H1 (cell line): Measurements from ENCODE around the gene ICAM5. TPM values are rescaled to one million over a fixed set of nuclear protein-coding genes. Genes with fewer than 3 reads are reported as not detected.

ENCODE experiments used
- CTCF ChIA-PET: fragments of 300-600 bp; sonication (Branson Sonifier 250); formaldehyde crosslinking; loops from one replicate; lab custom pipeline; 2021; ENCODE audit not compliant: partially characterized antibody; lab: Charles Lee
- POLR2A ChIA-PET: fragments of 300-600 bp; sonication (Branson Sonifier 250); formaldehyde crosslinking; loops from one replicate; lab custom pipeline; 2021; ENCODE audit warnings: inconsistent platforms; ENCODE audit not compliant: partially characterized antibody; lab: Charles Lee
- DNase-seq, 2 experiments: peaks; one replicate each; pipeline versions ENCODE4 v3.0.0 to v3.0.0-alpha.2; 2010 to 2022; ENCODE audit warnings: low spot score in 2 of 2, low read depth in 1 of 2, mixed read lengths in 1 of 2
- FAIRE-seq: peaks from 2 replicates; lab custom pipeline; 2011; peaks lifted over from hg19 to GRCh38; lab: Jason Lieb, UNC
- H2AFZ ChIP-seq: 2 replicates; pipeline ENCODE4 v1.8.1; 2012; ENCODE audit warnings: low read length, inconsistent platforms
- H2AK5ac ChIP-seq: 2 replicates; pipeline ENCODE4 v1.6.1; 2013; ENCODE audit warnings: low read depth, low read length
- H2BK120ac ChIP-seq: replicated peaks from 2 replicates; pipeline ENCODE3; 2013; ENCODE audit warnings: low read depth, low read length, inconsistent platforms
- H2BK12ac ChIP-seq: 2 replicates; pipeline ENCODE4 v1.6.1; 2013; ENCODE audit warnings: low read depth, low read length
- H2BK15ac ChIP-seq: 2 replicates; pipeline ENCODE4 v1.6.1; 2013; ENCODE audit warnings: low read length
- H2BK20ac ChIP-seq: 2 replicates; pipeline ENCODE4 v1.6.1; 2013; ENCODE audit warnings: low read length
- H2BK5ac ChIP-seq: 2 replicates; pipeline ENCODE4 v1.6.1; 2013; ENCODE audit warnings: low read depth, low read length
- H3K14ac ChIP-seq: 2 replicates; pipeline ENCODE4 v1.6.1; 2013; ENCODE audit warnings: inconsistent platforms; ENCODE audit not compliant: insufficient read length
- H3K18ac ChIP-seq: 2 replicates; pipeline ENCODE4 v1.6.1; 2013; ENCODE audit warnings: low read length; ENCODE audit errors: extremely low read depth
- H3K23ac ChIP-seq: 2 replicates; pipeline ENCODE4 v1.6.1; 2013; ENCODE audit warnings: inconsistent platforms; ENCODE audit not compliant: insufficient read length
- H3K23me2 ChIP-seq: 2 replicates; pipeline ENCODE4 v1.6.1; 2013; ENCODE audit warnings: low read depth, low read length
- H3K27ac ChIP-seq: 2 replicates; pipeline ENCODE4 v1.6.1; 2011; ENCODE audit warnings: low read depth, low read length, inconsistent platforms
- H3K27me3 ChIP-seq, 4 experiments: replicated peaks in 1 of 4; 1 replicate in 1 of 4; 2 replicates in 3 of 4; pipeline versions ENCODE4 v1.6.1 to v1.8.1; 2011 to 2013; ENCODE audit warnings: low read length in 3 of 4, mild to moderate bottlenecking in 3 of 4, inconsistent platforms in 2 of 4, mixed read lengths in 2 of 4, moderate library complexity in 1 of 4; ENCODE audit not compliant: control insufficient read depth in 3 of 4, insufficient read depth in 3 of 4; ENCODE audit errors: extremely low read depth in 1 of 4
- H3K36me3 ChIP-seq, 4 experiments: 2 replicates each; pipeline versions ENCODE4 v1.6.1 to v1.8.1; 2011 to 2013; ENCODE audit warnings: mild to moderate bottlenecking in 4 of 4, low read length in 3 of 4, moderate library complexity in 2 of 4, control low read depth in 1 of 4, inconsistent platforms in 1 of 4; ENCODE audit not compliant: insufficient read depth in 4 of 4, control insufficient read depth in 2 of 4
- H3K4ac ChIP-seq: replicated peaks from 2 replicates; pipeline ENCODE3; 2013; ENCODE audit warnings: low read length, low read depth, mixed read lengths, inconsistent platforms; ENCODE audit not compliant: insufficient read length
- H3K4me1 ChIP-seq, 4 experiments: replicated peaks in 1 of 4; 1 replicate in 1 of 4; 2 replicates in 3 of 4; pipeline versions ENCODE4 v1.6.1 to v1.8.1; 2011 to 2013; ENCODE audit warnings: low read length in 3 of 4, inconsistent platforms in 2 of 4, mixed read lengths in 1 of 4; ENCODE audit not compliant: insufficient read depth in 4 of 4, control insufficient read depth in 3 of 4
- H3K4me2 ChIP-seq, 2 experiments: 2 replicates each; pipeline versions ENCODE4 v1.6.1 to v1.8.1; 2011 to 2013; ENCODE audit warnings: low read depth in 2 of 2, low read length in 2 of 2, control low read depth in 1 of 2, inconsistent platforms in 1 of 2, mild to moderate bottlenecking in 1 of 2; ENCODE audit not compliant: insufficient read depth in 1 of 2
- H3K4me3 ChIP-seq, 4 experiments: fragments of 200-600, 300-600 bp in 1 of 4; sonication (generic), shearing (Covaris generic), sonication (Bioruptor Twin) in 1 of 4; 2 replicates each; pipeline versions ENCODE4 v1.5.1 to v1.8.1; 2011 to 2016; ENCODE audit warnings: low read length in 4 of 4, low read depth in 3 of 4, control low read depth in 2 of 4, inconsistent platforms in 2 of 4, mild to moderate bottlenecking in 2 of 4, mixed read lengths in 1 of 4, moderate library complexity in 1 of 4; ENCODE audit not compliant: insufficient read depth in 2 of 4; ENCODE audit errors: extremely low read depth in 1 of 4
- H3K56ac ChIP-seq: replicated peaks from 2 replicates; pipeline ENCODE3; 2013; ENCODE audit warnings: low read depth, mild to moderate bottlenecking, mixed read lengths, low read length, inconsistent platforms; ENCODE audit not compliant: insufficient read length
- H3K79me1 ChIP-seq: 2 replicates; pipeline ENCODE4 v1.6.1; 2013; ENCODE audit warnings: low read depth, low read length, control low read depth
- H3K79me2 ChIP-seq, 2 experiments: 2 replicates each; pipeline versions ENCODE4 v1.6.1 to v1.8.1; 2012 to 2013; ENCODE audit warnings: low read length in 2 of 2, mild to moderate bottlenecking in 2 of 2, inconsistent platforms in 1 of 2; ENCODE audit not compliant: insufficient read depth in 2 of 2, control insufficient read depth in 1 of 2
- H3K9ac ChIP-seq, 4 experiments: replicated peaks in 1 of 4; 1 replicate in 1 of 4; 2 replicates in 3 of 4; pipeline versions ENCODE4 v1.6.1 to v1.8.1; 2011 to 2013; ENCODE audit warnings: low read depth in 3 of 4, low read length in 3 of 4, control low read depth in 2 of 4, mild to moderate bottlenecking in 2 of 4, moderate library complexity in 2 of 4, inconsistent platforms in 1 of 4; ENCODE audit errors: extremely low read depth in 1 of 4
- H3K9me3 ChIP-seq, 2 experiments: 2 replicates each; pipeline versions ENCODE4 v1.6.1 to v1.8.1; 2012 to 2013; ENCODE audit warnings: mild to moderate bottlenecking in 2 of 2, moderate library complexity in 2 of 2, control low read depth in 1 of 2, inconsistent platforms in 1 of 2, low read depth in 1 of 2, low read length in 1 of 2, mixed read lengths in 1 of 2; ENCODE audit not compliant: insufficient read depth in 2 of 2
- H4K20me1 ChIP-seq, 2 experiments: replicated peaks in 1 of 2; 2 replicates each; pipeline versions ENCODE3 to v1.8.1; 2011 to 2013; ENCODE audit warnings: inconsistent platforms in 2 of 2, low read length in 2 of 2, mild to moderate bottlenecking in 1 of 2; ENCODE audit not compliant: insufficient read depth in 2 of 2, control insufficient read depth in 1 of 2
- H4K5ac ChIP-seq: 2 replicates; pipeline ENCODE4 v1.6.1; 2013; ENCODE audit warnings: low read length, low read depth, mixed read lengths, inconsistent platforms; ENCODE audit not compliant: insufficient read length
- H4K8ac ChIP-seq: 2 replicates; pipeline ENCODE4 v1.8.0; 2013; ENCODE audit warnings: mild to moderate bottlenecking, moderate library complexity, low read length, inconsistent platforms; ENCODE audit not compliant: insufficient read depth; ENCODE audit errors: extremely low read depth
- H4K91ac ChIP-seq: replicated peaks from 2 replicates; pipeline ENCODE3; 2013; ENCODE audit warnings: low read length, mixed read lengths, inconsistent platforms; ENCODE audit not compliant: insufficient read length
- KDM1A ChIP-seq: fragments of 200-600, 300-600 bp; sonication (generic); IDR thresholded peaks from 2 replicates; pipeline ENCODE4 v1.7.1; 2016; ENCODE audit warnings: mild to moderate bottlenecking, low read length, borderline replicate concordance
- NANOG ChIP-seq: IDR thresholded peaks from 2 replicates; pipeline ENCODE4 v1.6.1; 2011; ENCODE audit warnings: low read length, low read depth, mild to moderate bottlenecking, inconsistent platforms; ENCODE audit not compliant: insufficient read depth, poor library complexity, severe bottlenecking
- RNF2 ChIP-seq: fragments of 200-900, 300-1000 bp; sonication (generic); IDR thresholded peaks from 2 replicates; pipeline ENCODE4 v1.7.1; 2016; ENCODE audit warnings: borderline replicate concordance, low read depth, mild to moderate bottlenecking, antibody characterized with exemption, low read length; ENCODE audit not compliant: poor library complexity, severe bottlenecking; ENCODE audit errors: missing control alignments
- SIN3A ChIP-seq, 2 experiments: IDR thresholded peaks in 1 of 2; conservative IDR thresholded peaks in 1 of 2; 2 replicates each; pipeline ENCODE4 v1.6.1; 2011 to 2012; ENCODE audit warnings: low read length in 2 of 2, improper control_type of control experiment in 1 of 2, low read depth in 1 of 2, mild to moderate bottlenecking in 1 of 2
- SP1 ChIP-seq: IDR thresholded peaks from 2 replicates; pipeline ENCODE4 v1.6.1; 2011; ENCODE audit warnings: low read depth, low read length
- WGBS, 2 experiments: shearing (Covaris generic) in 1 of 2; methylation state at CpG; one replicate each; pipeline versions ENCODE4 v1.1.6 to v1.1.7; 2013 to 2015; ENCODE audit warnings: low lambda C conversion rate in 2 of 2, mixed read lengths in 2 of 2, inconsistent platforms in 1 of 2, low coverage in 1 of 2, missing lambda C conversion rate in 1 of 2; ENCODE audit not compliant: insufficient replicate concordance in 2 of 2, insufficient coverage in 1 of 2, insufficient read length in 1 of 2; ENCODE audit errors: extremely low coverage in 1 of 2, missing lambda C conversion rate in 1 of 2; 5-methylcytosine and 5-hydroxymethylcytosine counted together
- polyA plus RNA-seq, 7 experiments: library from polyadenylated mRNA; depleted of rRNA in 3 of 7; stranded (reverse) in 5 of 7; unstranded in 2 of 7; fragments of >200 nt in 5 of 7; fragments of 200-250 nt in 2 of 7; gene quantifications; 1 replicate in 5 of 7; 2 replicates in 1 of 7; 4 replicates in 1 of 7; pipeline versions ENCODE4 v1.2.1 to v1.2.3, GENCODE V29; 2011 to 2013; ENCODE audit warnings: missing spikeins in 2 of 7, mixed read lengths in 2 of 7
- total RNA-seq: library from RNA; stranded (reverse); fragmentation: NEBNext Ultra II Directional; extraction: Animal tissue kit (Norgen Biotek cat#: 25700); gene quantifications from 2 replicates; pipeline ENCODE4 v1.2.1, GENCODE V29; 2021

ICAM5 gene
- total and polyA plus RNA-seq, 2 of the 8 experiments (the other 6 are each of a cell fraction or from before 2014, with no cell fraction given) = 3.9 to 4.8 TPM

DNA sequence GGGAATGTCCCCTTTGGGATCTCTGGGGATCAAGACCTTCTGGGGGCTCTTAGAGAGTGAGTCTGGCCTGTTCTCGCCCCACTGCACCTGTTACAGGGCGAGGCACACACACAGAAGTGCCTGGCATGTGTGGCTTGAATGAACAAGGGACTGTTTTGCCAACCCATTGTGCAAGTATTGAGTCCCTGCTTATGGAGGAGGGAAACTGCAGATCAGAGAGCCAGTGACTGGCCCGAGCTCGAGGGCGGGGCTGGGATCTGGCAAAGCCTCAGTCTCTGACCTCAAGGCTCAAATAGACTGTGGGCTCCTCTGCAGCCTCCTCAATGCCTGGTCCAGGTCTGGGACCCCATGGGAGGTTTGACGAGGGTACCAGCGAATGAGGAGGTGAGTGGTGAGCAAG lies 38.0 kb downstream of the ICAM5 start:
- Histone ChIP-seq H3K18ac (no peak overlapping the region), H3K56ac (no peak overlapping the region), H2BK12ac (no peak overlapping the region), H2AFZ (no peak overlapping the region), H2BK20ac (no peak overlapping the region), H3K79me1 (peaks cover 7% of the 10 kb centered on the region), H3K23ac (no peak overlapping the region), H2BK120ac (no peak overlapping the region), H3K4me3 (no peak overlapping the region), H4K5ac (no peak overlapping the region), H2AK5ac (no peak overlapping the region), H3K27me3 (no peaks in the 10 kb centered on the region), H4K91ac (no peak overlapping the region), H3K23me2 (no peaks in the 10 kb centered on the region; the same call in 1 of the 2 replicates), H3K27ac (no peak overlapping the region), H3K14ac (no peak overlapping the region), H3K4ac (no peak overlapping the region), H3K4me1 (peaks cover 0 to 4% (median 3%) of the 10 kb centered on the region in 4 experiments; a peak in 4 of 7 replicates), H3K9me3 (no peaks in the 10 kb centered on the region), H3K4me2 (no peak overlapping the region), H3K79me2 (peaks cover 5 to 22% of the 10 kb centered on the region in 2 experiments), H3K9ac (no peak overlapping the region), H2BK5ac (no peak overlapping the region), H2BK15ac (no peak overlapping the region), H4K8ac (no peak overlapping the region), H3K36me3 (peaks cover 33 to 65% (median 53%) of the 10 kb centered on the region in 4 experiments), H4K20me1 (peaks cover 9 to 22% of the 10 kb centered on the region in 2 experiments)
- ChIA-PET POLR2A (interaction anchor here (1.0 kb wide), 1 partner anchor 11 kb away, joined by 3 read pairs; the partner anchor contains the start of gene FDX2), CTCF (interaction anchor here (1.0 kb wide), 1 partner anchor 61 kb away, joined by 4 read pairs; no protein-coding TSS in a partner anchor)
- WGBS, 2 experiments = 85% methylated on average over 7 of the region's 7 CpGs; no CpG with 5 or more reads in 1 of the 2 experiments
- TF ChIP-seq RNF2 (no peak), SP1 (no peak), NANOG (no peak), KDM1A (no peak), SIN3A (conservative IDR thresholded peaks at IDR 0.05 in 1 of 2, IDR thresholded peaks at IDR 0.05 in 1 of 2; ENCODE audit: low read depth in 1 of 2, low read length in 2 of 2) (no peak)
- FAIRE-seq (no peak), DNase-seq (no peak)
